ENCODE measurements around the gene PCDH12. TPM values are rescaled to one million over a fixed set of nuclear protein-coding genes. Genes with fewer than 3 reads are reported as not detected.

The PCDH12 gene
- total RNA-seq, 1 experiment from 2014 or later, result 0.02 TPM

DNA sequence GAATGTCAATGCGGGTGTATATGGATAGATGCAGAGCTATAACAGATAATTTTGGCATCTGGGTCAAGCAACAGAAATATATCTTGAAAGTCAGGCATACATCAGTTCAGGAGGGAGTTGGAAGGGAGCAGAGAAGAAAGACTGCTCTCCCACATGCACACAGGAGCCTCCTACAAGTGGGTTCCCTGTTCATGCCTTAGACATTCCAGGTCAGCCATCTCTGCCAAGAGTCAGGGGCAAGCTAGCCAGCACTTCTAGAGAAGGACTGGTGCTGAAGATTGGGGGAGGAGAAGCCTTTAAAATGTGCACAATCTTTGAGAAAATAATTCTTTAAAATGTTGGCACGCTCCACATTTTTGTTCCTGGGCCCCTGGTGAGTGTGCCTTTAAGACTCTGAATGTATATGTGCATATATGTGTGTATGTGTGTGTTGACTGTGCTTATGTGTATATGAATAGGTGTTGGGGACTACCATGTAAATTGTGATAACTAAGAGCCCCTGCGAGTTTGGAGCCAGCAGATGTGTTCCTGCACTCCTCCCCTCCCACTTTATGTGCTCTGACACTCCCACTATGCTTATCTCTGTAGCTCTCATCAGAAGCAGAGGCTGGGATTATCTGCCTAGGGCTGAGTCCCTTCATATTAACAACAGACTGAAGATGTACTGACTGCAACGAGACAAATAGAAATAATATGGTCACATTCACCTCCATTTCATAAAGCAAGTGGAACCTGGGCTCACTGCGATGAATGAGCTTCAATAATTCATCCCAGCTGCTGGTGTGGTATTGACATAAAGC is 55.8 kb downstream of the PCDH12 start:
- Histone ChIP-seq H3K9ac (ENCODE audit: low read length) (no peak overlapping the region), H3K4me1 (ENCODE audit: control insufficient read depth in 1 of 2, insufficient read depth in 2 of 2, low read length in 2 of 2) (no peaks in the 10 kb centered on the region), H3K36me3 (ENCODE audit: control insufficient read depth in 1 of 2, insufficient read depth in 2 of 2, low read length in 2 of 2) (no peaks in the 10 kb centered on the region), H3K27me3 (ENCODE audit: insufficient read depth, low read length) (no peaks in the 10 kb centered on the region), H3K27ac (ENCODE audit: low read depth, low read length) (no peak overlapping the region), H4K20me1 (ENCODE audit: insufficient read depth) (no peaks in the 10 kb centered on the region), H3K4me2 (ENCODE audit: low read length) (no peak overlapping the region), H3K9me3 (ENCODE audit: control insufficient read depth in 1 of 2, insufficient read depth in 1 of 2, low read depth in 1 of 2, low read length in 2 of 2) (no peaks in the 10 kb centered on the region), H3K79me2 (ENCODE audit: insufficient read depth, low read length) (no peaks in the 10 kb centered on the region), H3K9me2 (ENCODE audit: insufficient read depth) (no peaks in the 10 kb centered on the region), H2AFZ (ENCODE audit: low read depth, low read length, poor library complexity, severe bottlenecking) (no peak overlapping the region), H3K4me3 (replicated peaks in 1 of 2; ENCODE audit: low read depth in 1 of 2, low read length in 2 of 2) (no peak overlapping the region)
- TF ChIP-seq POLR2A (IDR thresholded peaks at IDR 0.05; ENCODE audit: borderline replicate concordance, extremely low read depth, insufficient read depth, insufficient read length), result no peak
- no peak for TF ChIP-seq CBX3 (IDR thresholded peaks at IDR 0.05; ENCODE audit: low read depth)
- TF ChIP-seq TCF7L2 (IDR thresholded peaks at IDR 0.05; ENCODE audit: borderline replicate concordance, extremely low read depth, insufficient read depth, insufficient read length), result no peak
- TF ChIP-seq YY1 (IDR thresholded peaks at IDR 0.05; ENCODE audit: extremely low read depth, insufficient replicate concordance, low read depth, low read length), result no peak
- TF ChIP-seq EGR1 (IDR thresholded peaks at IDR 0.05; ENCODE audit: low read depth), result no peak
- no peak for TF ChIP-seq ZNF274 (IDR thresholded peaks at IDR 0.05; ENCODE audit: low read depth, low read length)
- TF ChIP-seq, protein P1, sequence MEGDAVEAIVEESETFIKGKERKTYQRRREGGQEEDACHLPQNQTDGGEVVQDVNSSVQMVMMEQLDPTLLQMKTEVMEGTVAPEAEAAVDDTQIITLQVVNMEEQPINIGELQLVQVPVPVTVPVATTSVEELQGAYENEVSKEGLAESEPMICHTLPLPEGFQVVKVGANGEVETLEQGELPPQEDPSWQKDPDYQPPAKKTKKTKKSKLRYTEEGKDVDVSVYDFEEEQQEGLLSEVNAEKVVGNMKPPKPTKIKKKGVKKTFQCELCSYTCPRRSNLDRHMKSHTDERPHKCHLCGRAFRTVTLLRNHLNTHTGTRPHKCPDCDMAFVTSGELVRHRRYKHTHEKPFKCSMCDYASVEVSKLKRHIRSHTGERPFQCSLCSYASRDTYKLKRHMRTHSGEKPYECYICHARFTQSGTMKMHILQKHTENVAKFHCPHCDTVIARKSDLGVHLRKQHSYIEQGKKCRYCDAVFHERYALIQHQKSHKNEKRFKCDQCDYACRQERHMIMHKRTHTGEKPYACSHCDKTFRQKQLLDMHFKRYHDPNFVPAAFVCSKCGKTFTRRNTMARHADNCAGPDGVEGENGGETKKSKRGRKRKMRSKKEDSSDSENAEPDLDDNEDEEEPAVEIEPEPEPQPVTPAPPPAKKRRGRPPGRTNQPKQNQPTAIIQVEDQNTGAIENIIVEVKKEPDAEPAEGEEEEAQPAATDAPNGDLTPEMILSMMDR (IDR thresholded peaks at IDR 0.05 in 2 of 3, conservative IDR thresholded peaks at IDR 0.05 in 1 of 3; ENCODE audit: borderline replicate concordance in 1 of 3, insufficient read depth in 1 of 3, low read depth in 2 of 3, low read length in 2 of 3), result no peak
- no peak for TF ChIP-seq SP1 (IDR thresholded peaks at IDR 0.05; ENCODE audit: low read depth)
- TF ChIP-seq MAX (IDR thresholded peaks at IDR 0.05), result no peak
- TF ChIP-seq, protein P2, sequence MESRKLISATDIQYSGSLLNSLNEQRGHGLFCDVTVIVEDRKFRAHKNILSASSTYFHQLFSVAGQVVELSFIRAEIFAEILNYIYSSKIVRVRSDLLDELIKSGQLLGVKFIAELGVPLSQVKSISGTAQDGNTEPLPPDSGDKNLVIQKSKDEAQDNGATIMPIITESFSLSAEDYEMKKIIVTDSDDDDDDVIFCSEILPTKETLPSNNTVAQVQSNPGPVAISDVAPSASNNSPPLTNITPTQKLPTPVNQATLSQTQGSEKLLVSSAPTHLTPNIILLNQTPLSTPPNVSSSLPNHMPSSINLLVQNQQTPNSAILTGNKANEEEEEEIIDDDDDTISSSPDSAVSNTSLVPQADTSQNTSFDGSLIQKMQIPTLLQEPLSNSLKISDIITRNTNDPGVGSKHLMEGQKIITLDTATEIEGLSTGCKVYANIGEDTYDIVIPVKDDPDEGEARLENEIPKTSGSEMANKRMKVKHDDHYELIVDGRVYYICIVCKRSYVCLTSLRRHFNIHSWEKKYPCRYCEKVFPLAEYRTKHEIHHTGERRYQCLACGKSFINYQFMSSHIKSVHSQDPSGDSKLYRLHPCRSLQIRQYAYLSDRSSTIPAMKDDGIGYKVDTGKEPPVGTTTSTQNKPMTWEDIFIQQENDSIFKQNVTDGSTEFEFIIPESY (IDR thresholded peaks at IDR 0.05; ENCODE audit: extremely low read depth, insufficient replicate concordance, low read length), result no peak
- no peak for TF ChIP-seq RAD21 (IDR thresholded peaks at IDR 0.05; ENCODE audit: low read depth)
- no peak for TF ChIP-seq FOSL1 (IDR thresholded peaks at IDR 0.05; ENCODE audit: low read depth)
- TF ChIP-seq POLR2AphosphoS5 (IDR thresholded peaks at IDR 0.05; ENCODE audit: low read depth, low read length), result no peak
- no peak for TF ChIP-seq REST (IDR thresholded peaks at IDR 0.05; ENCODE audit: low read depth)
- no peak for TF ChIP-seq EZH2phosphoT487 (IDR thresholded peaks at IDR 0.05; ENCODE audit: borderline replicate concordance)
- no peak for TF ChIP-seq CEBPB (IDR thresholded peaks at IDR 0.05; ENCODE audit: low read depth)
- TF ChIP-seq JUND (IDR thresholded peaks at IDR 0.05), result no peak
- TF ChIP-seq ATF3 (IDR thresholded peaks at IDR 0.05), result no peak
- ChIA-PET RAD21 (ENCODE audit: low non-redundant PET in 1 of 2, low total read pairs in 2 of 2, uncharacterized antibody in 2 of 2, unreplicated experiment in 2 of 2) (no interaction called here), POLR2A (no interaction called here), CTCF (no interaction called here)
- ATAC-seq (no peak), DNase-seq (ENCODE audit: low read depth, low spot score) (no peak)
- no TSS peak for BruUV-seq (replicated peaks)
- intact Hi-C loops (cut with micrococcal nuclease), result no loop called here

Data from HCT116 (cell line).